ENCODE measurements around the gene GUK1. TPM values are rescaled to one million over a fixed set of nuclear protein-coding genes. Genes with fewer than 3 reads are reported as not detected.
A peak's percentile ranks its signal among the peaks of the same experiment; 100 is the strongest.

Gene GUK1
- total RNA-seq, 4 donors from 2014 or later: 359 to 470 (median 422) TPM

DNA sequence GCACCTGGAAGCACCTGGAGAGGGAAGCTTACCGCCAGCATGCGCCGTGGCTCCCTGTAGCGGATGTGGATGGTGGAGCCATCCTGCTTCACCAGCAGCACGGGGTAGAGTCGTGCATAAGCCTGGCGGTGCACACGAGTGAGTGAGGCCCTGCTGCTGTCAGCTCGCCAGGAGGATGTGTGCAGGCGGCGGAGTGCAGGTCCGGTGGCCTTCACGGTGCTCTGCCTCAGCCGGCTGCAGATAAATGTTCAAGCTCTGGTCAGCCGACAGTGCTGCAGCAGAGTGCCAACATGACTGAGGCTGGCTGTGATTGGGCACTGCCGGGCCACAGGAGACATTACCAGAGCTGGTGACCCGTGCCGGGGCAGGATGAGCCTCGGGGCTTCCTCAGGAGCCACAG, 32.4 kb upstream of the GUK1 start:
- TF ChIP-seq, protein P1, sequence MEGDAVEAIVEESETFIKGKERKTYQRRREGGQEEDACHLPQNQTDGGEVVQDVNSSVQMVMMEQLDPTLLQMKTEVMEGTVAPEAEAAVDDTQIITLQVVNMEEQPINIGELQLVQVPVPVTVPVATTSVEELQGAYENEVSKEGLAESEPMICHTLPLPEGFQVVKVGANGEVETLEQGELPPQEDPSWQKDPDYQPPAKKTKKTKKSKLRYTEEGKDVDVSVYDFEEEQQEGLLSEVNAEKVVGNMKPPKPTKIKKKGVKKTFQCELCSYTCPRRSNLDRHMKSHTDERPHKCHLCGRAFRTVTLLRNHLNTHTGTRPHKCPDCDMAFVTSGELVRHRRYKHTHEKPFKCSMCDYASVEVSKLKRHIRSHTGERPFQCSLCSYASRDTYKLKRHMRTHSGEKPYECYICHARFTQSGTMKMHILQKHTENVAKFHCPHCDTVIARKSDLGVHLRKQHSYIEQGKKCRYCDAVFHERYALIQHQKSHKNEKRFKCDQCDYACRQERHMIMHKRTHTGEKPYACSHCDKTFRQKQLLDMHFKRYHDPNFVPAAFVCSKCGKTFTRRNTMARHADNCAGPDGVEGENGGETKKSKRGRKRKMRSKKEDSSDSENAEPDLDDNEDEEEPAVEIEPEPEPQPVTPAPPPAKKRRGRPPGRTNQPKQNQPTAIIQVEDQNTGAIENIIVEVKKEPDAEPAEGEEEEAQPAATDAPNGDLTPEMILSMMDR (IDR thresholded peaks at IDR 0.05): no peak
- no peak for TF ChIP-seq POLR2A (IDR thresholded peaks at IDR 0.05)
- H3K4me3 ChIP-seq (ENCODE audit: low read depth, poor library complexity, severe bottlenecking): no peak overlapping the region
- peak in 1 of 2 donors; percentile 82 for DNase-seq (ENCODE audit: low spot score in 2 of 2)
- 89 to 90% methylated on average over 17 to 18 of the region's 19 CpGs for WGBS, 2 donors
- intact Hi-C loops (cut with DNase I; ENCODE audit: low total_unique reads): no loop called here

DNA sequence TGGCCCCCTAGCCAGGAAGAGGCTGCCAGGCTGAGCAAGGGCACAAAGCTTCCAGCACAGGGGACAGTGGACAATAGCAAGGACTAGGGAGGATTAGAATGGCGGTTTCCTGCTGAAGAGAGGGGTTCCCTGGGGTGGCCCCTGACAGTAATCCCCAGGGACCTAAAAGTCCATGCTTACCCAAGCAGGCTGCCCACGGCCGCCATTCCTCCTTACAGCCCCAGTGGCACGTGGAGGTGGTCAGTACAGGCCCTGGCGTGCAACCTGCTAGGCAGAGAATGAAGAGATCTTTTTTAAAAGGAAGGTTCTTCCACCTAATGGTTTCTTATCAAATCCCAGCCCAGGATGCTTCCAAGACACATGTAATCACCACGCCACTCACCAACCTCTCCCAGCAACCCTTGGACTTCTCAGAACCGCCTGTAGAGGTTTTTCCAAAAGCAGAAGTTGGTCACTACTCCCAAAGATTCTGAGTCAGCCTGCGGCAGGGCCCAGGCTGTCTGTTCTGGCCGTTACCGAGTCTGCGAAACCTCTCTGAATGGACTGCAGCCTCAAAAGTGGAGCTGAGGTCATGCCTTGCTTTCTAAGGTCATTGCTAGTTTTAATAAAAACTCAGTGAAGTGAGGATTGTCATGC, 31.9 kb upstream of the GUK1 start:
- peak in 1 of 2 donors; percentile 76 for DNase-seq (ENCODE audit: low spot score in 2 of 2)
- intact Hi-C loops (cut with DNase I; ENCODE audit: low total_unique reads): no loop called here
- TF ChIP-seq POLR2A (IDR thresholded peaks at IDR 0.05): no peak
- TF ChIP-seq, protein P1 (IDR thresholded peaks at IDR 0.05): no peak
- H3K4me3 ChIP-seq (ENCODE audit: low read depth, poor library complexity, severe bottlenecking): no peak overlapping the region
- WGBS, 2 donors: 76 to 81% methylated on average over 11 of the region's 11 CpGs

DNA sequence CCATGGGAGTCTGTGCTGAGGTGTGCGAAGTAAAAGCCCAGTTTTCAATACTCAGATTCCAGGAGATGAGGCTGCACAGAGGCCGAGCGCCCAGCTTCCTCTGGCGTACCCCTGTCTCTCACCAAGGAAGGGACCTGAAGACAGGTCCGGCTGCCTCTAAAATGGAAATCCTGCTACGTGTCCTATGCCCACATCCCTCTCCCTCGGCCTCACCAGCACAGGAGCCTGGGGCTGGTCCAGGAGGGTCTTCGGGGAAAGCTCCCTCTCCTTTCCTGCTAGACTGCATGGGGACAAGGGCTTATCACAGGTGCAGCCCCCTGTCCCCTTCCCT, 31.4 kb upstream of the GUK1 start:
- intact Hi-C loops (cut with DNase I; ENCODE audit: low total_unique reads): no loop called here
- TF ChIP-seq POLR2A (IDR thresholded peaks at IDR 0.05): no peak
- TF ChIP-seq, protein P1 (IDR thresholded peaks at IDR 0.05): no peak
- DNase-seq (ENCODE audit: low spot score in 2 of 2): no peak
- H3K4me3 ChIP-seq (ENCODE audit: low read depth, poor library complexity, severe bottlenecking): peak overlapping the region; percentile 98
- WGBS, 2 donors: 4 to 6% methylated on average over 8 of the region's 8 CpGs

DNA sequence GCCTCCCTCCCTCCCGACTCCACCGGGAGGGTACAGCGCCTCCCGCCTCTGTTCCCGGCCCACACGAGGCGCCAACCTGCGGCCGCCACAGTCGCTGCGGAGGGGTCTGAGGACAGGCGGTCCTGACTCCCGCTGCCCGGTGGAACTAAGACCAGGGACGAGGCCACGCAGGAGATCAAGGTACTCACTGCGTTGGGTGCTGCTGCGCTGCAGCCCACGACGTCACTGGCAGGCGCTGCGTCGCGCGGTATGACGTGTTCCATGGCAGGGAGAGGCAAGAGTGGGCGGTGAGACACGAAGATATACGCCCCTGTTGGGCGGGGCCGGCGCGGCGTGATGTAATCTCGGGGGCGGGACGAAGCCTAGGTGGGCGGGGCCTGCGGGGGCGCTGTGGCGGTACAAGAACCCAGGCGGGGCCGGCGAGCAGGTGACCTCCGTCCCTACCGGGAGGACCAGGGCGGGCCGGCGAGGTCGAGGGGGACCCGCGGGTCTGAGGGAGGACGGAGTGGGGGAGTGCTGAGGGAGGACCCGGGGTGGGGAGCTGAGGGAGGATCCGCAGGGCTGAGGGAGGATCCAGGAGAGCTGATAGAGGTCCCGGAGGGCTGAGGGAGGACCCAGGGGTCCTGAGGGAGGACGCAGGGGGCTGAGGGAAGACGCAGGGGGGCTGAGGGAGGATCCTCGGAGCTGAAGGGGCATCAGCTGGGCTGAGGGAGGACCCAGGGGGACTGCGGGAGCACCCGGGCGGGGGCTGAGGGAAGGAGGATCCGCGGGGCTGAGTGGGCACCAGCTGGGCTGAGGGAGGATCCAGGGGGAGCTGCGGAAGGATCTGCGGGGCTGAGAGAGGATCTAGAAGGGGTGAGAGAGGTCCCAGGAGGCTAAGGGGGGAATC, 30.8 kb upstream of the GUK1 start, which contains the start of gene MRPL55:
MRPL55 (minus strand) TSS at position 227 of the 889 bp plus-strand sequence. CDS start 1,039 bp downstream, outside the sequence.
- DNase-seq (ENCODE audit: low spot score in 2 of 2): peak; percentile 98 to 100
- 1 to 2% methylated on average over 32 to 44 of the region's 66 CpGs for WGBS, 2 donors
- TF ChIP-seq POLR2A (IDR thresholded peaks at IDR 0.05): no peak
- TF ChIP-seq, protein P1 (IDR thresholded peaks at IDR 0.05): no peak
- peak within 1 kb of the TSS; percentile 98 for H3K4me3 ChIP-seq (ENCODE audit: low read depth, poor library complexity, severe bottlenecking)
- intact Hi-C loops (cut with DNase I; ENCODE audit: low total_unique reads): no loop called here

DNA sequence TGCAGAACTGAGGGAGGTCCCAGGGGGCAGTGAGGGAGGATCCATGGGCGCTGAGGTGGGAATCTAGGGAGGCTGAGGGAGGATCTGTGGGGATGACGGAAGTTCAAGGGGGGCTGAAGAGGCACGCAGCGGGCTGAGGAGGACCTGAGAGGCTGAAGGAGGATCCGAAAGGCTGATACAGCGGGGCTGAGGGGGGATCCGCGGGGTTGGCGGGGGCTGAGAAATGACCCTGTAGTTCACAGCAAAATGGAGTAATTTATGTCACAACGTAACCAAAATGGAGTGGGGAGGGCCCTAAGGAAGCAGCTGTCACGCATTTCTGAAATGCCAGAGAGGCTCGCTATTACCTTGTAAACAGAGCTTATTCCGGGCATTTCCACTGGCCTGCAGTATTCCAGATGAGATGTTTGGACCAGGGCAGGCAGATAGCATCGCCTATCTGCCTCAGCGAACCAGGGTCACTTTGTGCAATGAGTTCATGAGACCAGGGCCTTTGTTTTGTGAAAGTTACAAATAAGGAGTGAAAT, 30.1 kb upstream of the GUK1 start:
- 23 to 28% methylated on average over 15 of the region's 15 CpGs for WGBS, 2 donors
- H3K4me3 ChIP-seq (ENCODE audit: low read depth, poor library complexity, severe bottlenecking): peak overlapping the region; percentile 98
- TF ChIP-seq, protein P1 (IDR thresholded peaks at IDR 0.05): no peak
- no peak for TF ChIP-seq POLR2A (IDR thresholded peaks at IDR 0.05)
- intact Hi-C loops (cut with DNase I; ENCODE audit: low total_unique reads): no loop called here
- peak in 1 of 2 donors; percentile 90 for DNase-seq (ENCODE audit: low spot score in 2 of 2)

All from lower leg skin (tissue), 4 donors.